ENCODE data around the gene COX5A. TPM values are rescaled to one million over a fixed set of nuclear protein-coding genes. Genes with fewer than 3 reads are reported as not detected.
"Not testable (repeated sequence)": the region's sequence is repeated elsewhere in the genome, so short reads cannot be mapped to it uniquely, and the experiment has no call there.

Gene COX5A
- total and polyA plus RNA-seq, 2 donors (not counting 1 experiment from before 2014, with no cell fraction given), result 41.9 to 183 TPM

DNA sequence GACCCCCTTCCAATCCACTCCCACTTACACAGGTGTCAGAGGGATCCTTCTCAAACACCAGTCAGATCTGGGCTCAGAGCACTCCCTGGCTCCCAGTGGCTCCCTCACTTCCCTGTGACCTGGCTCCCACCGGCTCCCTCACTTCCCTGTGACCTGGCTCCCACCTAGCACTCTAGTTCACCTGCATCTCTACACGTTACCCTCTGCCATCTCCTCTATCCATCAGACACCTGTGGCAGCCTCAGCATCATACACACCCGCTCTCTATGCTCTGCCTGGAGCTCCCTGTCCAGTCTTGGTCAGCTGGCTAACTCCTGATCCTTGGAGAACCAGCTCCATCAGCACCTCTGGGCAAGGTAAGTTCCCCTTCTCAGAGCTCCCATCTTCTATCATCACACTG, 13.1 kb upstream of the COX5A start:
- Histone ChIP-seq H3K36me3 (ENCODE audit: control insufficient read depth, insufficient read depth, low read length) (no peaks in the 10 kb centered on the region), H3K4me1 (ENCODE audit: control insufficient read depth, extremely low read depth, insufficient read depth, low read length) (no peaks in the 10 kb centered on the region), H3K27ac (ENCODE audit: insufficient read depth, low read length) (no peak overlapping the region), H3K9me3 (ENCODE audit: control insufficient read depth, insufficient read depth, low read depth, low read length) (no peaks in the 10 kb centered on the region), H3K27me3 (ENCODE audit: control insufficient read depth, insufficient read depth, low read length) (no peaks in the 10 kb centered on the region), H3K4me3 (replicated peaks in 1 of 4; ENCODE audit: control extremely low read depth in 1 of 4, insufficient read depth in 1 of 4, low read depth in 3 of 4, low read length in 4 of 4) (no peak overlapping the region), H3K79me2 (ENCODE audit: control insufficient read depth, insufficient read depth, low read length) (no peaks in the 10 kb centered on the region), H3K9ac (ENCODE audit: insufficient read depth, low read length) (no peak overlapping the region), H3K4me2 (ENCODE audit: extremely low read depth, insufficient read depth, low read length) (no peak overlapping the region), H2AFZ (ENCODE audit: low read length) (no peak overlapping the region), H4K20me1 (ENCODE audit: control insufficient read depth, extremely low read depth, insufficient read depth, low read length) (no peaks in the 10 kb centered on the region)
- no peak for TF ChIP-seq EZH2 (IDR thresholded peaks at IDR 0.05; ENCODE audit: low read length, missing control alignments)
- TF ChIP-seq, protein P1, sequence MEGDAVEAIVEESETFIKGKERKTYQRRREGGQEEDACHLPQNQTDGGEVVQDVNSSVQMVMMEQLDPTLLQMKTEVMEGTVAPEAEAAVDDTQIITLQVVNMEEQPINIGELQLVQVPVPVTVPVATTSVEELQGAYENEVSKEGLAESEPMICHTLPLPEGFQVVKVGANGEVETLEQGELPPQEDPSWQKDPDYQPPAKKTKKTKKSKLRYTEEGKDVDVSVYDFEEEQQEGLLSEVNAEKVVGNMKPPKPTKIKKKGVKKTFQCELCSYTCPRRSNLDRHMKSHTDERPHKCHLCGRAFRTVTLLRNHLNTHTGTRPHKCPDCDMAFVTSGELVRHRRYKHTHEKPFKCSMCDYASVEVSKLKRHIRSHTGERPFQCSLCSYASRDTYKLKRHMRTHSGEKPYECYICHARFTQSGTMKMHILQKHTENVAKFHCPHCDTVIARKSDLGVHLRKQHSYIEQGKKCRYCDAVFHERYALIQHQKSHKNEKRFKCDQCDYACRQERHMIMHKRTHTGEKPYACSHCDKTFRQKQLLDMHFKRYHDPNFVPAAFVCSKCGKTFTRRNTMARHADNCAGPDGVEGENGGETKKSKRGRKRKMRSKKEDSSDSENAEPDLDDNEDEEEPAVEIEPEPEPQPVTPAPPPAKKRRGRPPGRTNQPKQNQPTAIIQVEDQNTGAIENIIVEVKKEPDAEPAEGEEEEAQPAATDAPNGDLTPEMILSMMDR (conservative IDR thresholded peaks at IDR 0.05 in 1 of 2, IDR thresholded peaks at IDR 0.05 in 1 of 2; ENCODE audit: low read depth in 1 of 2, low read length in 2 of 2), result no peak
- DNase-seq (ENCODE audit: low read depth in 2 of 2), result no peak

DNA sequence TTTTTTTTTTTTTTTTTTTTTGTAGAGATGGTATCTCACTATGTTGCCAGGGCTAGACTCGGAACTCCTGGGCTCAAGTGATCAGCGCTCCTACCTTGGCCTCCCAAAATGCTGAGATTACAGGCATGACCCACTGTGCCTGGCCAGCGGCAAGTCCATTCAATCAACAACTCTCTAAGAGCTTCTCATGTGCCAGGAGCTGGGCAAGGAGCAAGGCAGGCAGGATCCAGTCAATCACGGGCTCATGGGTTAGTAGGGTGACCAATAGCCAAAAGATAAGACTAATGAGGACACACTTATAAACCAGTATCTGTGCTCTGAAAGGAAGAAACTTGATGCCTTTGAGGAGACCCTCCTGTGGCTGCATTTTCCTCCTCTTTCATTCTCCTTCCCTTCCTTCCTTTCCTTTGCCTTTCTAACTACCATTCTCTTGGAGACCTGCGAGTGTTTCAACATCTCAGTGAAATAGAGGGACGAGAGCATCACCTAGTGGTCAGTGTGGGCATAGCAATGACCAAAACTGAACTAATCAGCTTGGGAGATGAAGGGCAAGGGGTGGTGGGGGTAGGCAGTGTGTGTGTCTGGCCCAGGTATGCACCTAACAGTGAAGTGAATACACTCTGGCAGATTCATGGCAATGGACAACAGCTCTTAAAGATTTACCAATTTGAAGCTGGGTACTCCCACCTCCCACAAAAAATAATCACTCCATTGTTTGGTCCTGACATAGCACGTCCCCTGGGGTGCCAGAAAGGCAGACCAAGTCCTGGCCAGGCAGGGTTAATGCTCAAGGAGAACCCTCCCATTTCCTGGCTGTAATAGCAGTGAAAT, 12.4 kb upstream of the COX5A start:
- no peak for TF ChIP-seq EZH2 (IDR thresholded peaks at IDR 0.05; ENCODE audit: low read length, missing control alignments)
- TF ChIP-seq, protein P1 (conservative IDR thresholded peaks at IDR 0.05 in 1 of 2, IDR thresholded peaks at IDR 0.05 in 1 of 2; ENCODE audit: low read depth in 1 of 2, low read length in 2 of 2), result peak; percentile 100
- no peaks in the 10 kb centered on the region for H3K36me3 ChIP-seq (ENCODE audit: control insufficient read depth, insufficient read depth, low read length)
- H3K9me3 ChIP-seq (ENCODE audit: control insufficient read depth, insufficient read depth, low read depth, low read length), result no peaks in the 10 kb centered on the region
- no peak overlapping the region for H3K9ac ChIP-seq (ENCODE audit: insufficient read depth, low read length)
- no peak overlapping the region for H2AFZ ChIP-seq (ENCODE audit: low read length)
- no peaks in the 10 kb centered on the region for H3K27me3 ChIP-seq (ENCODE audit: control insufficient read depth, insufficient read depth, low read length)
- H3K4me2 ChIP-seq (ENCODE audit: extremely low read depth, insufficient read depth, low read length), result no peak overlapping the region
- H3K27ac ChIP-seq (ENCODE audit: insufficient read depth, low read length), result no peak overlapping the region
- peak; percentile 49 to 74 for DNase-seq (ENCODE audit: low read depth in 2 of 2)
- no peaks in the 10 kb centered on the region for H4K20me1 ChIP-seq (ENCODE audit: control insufficient read depth, extremely low read depth, insufficient read depth, low read length)
- H3K79me2 ChIP-seq (ENCODE audit: control insufficient read depth, insufficient read depth, low read length), result no peaks in the 10 kb centered on the region
- H3K4me3 ChIP-seq (replicated peaks in 1 of 4; ENCODE audit: control extremely low read depth in 1 of 4, insufficient read depth in 1 of 4, low read depth in 3 of 4, low read length in 4 of 4), result no peak overlapping the region
- no peaks in the 10 kb centered on the region for H3K4me1 ChIP-seq (ENCODE audit: control insufficient read depth, extremely low read depth, insufficient read depth, low read length)

DNA sequence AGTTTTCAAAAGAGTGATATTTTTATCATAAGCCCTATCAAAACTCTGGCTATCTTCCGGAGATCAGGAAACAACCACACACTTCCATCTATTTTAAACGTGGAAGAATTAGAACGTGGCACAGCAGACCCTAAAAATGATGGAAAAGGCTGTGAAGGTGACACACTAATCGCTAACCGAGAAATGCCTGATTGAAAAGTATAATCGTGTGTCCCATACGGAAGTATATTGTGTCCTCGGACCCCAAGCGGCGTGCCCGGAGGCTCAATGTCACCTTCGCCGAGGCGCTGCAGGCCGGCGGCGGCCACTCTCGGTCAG, 642 bp downstream of the COX5A start:
- Histone ChIP-seq H3K79me2 (ENCODE audit: control insufficient read depth, insufficient read depth, low read length) (peaks cover 38% of the 10 kb centered on the region), H3K4me1 (ENCODE audit: control insufficient read depth, extremely low read depth, insufficient read depth, low read length) (no peaks in the 10 kb centered on the region), H3K27me3 (ENCODE audit: control insufficient read depth, insufficient read depth, low read length) (no peaks in the 10 kb centered on the region), H4K20me1 (ENCODE audit: control insufficient read depth, extremely low read depth, insufficient read depth, low read length) (no peaks in the 10 kb centered on the region), H3K36me3 (ENCODE audit: control insufficient read depth, insufficient read depth, low read length) (no peaks in the 10 kb centered on the region), H3K9ac (ENCODE audit: insufficient read depth, low read length) (peak overlapping the region; percentile 96), H3K27ac (ENCODE audit: insufficient read depth, low read length) (peak overlapping the region; percentile 92), H3K4me2 (ENCODE audit: extremely low read depth, insufficient read depth, low read length) (peak overlapping the region; percentile 85), H2AFZ (ENCODE audit: low read length) (peak overlapping the region; percentile 83), H3K4me3 (replicated peaks in 1 of 4; ENCODE audit: control extremely low read depth in 1 of 4, insufficient read depth in 1 of 4, low read depth in 3 of 4, low read length in 4 of 4) (peak overlapping the region; percentile 88 to 99 (median 92)), H3K9me3 (ENCODE audit: control insufficient read depth, insufficient read depth, low read depth, low read length) (no peaks in the 10 kb centered on the region)
- no peak for TF ChIP-seq EZH2 (IDR thresholded peaks at IDR 0.05; ENCODE audit: low read length, missing control alignments)
- TF ChIP-seq, protein P1 (conservative IDR thresholded peaks at IDR 0.05 in 1 of 2, IDR thresholded peaks at IDR 0.05 in 1 of 2; ENCODE audit: low read depth in 1 of 2, low read length in 2 of 2), result no peak
- no peak for DNase-seq (ENCODE audit: low read depth in 2 of 2)

DNA sequence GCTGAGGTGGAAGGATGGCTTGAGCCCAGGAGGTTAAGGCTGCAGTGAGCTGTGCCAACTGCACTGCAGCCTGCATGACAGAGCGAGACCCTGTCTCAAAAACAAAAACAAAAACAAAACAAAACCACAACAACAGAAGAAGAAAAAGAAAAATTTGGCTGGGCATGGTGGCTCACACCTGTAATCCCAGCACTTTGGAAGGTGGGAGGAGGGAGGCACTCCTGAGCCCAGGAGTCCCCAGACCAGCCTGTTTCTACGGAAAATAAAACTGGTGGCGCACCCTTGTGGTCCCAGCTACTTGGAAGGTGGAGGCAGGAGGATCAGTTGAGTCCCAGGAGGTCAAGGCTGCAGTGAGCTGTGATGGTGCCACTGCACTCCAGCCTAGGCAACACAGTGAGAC, 2.7 kb downstream of the COX5A start:
- not testable (repeated sequence) for H3K4me1 ChIP-seq (ENCODE audit: control insufficient read depth, extremely low read depth, insufficient read depth, low read length); H2AFZ ChIP-seq (ENCODE audit: low read length); DNase-seq (ENCODE audit: low read depth in 2 of 2); H3K27ac ChIP-seq (ENCODE audit: insufficient read depth, low read length); H4K20me1 ChIP-seq (ENCODE audit: control insufficient read depth, extremely low read depth, insufficient read depth, low read length); H3K9me3 ChIP-seq (ENCODE audit: control insufficient read depth, insufficient read depth, low read depth, low read length); H3K4me2 ChIP-seq (ENCODE audit: extremely low read depth, insufficient read depth, low read length); H3K27me3 ChIP-seq (ENCODE audit: control insufficient read depth, insufficient read depth, low read length); H3K9ac ChIP-seq (ENCODE audit: insufficient read depth, low read length); H3K4me3 ChIP-seq (replicated peaks in 1 of 4; ENCODE audit: control extremely low read depth in 1 of 4, insufficient read depth in 1 of 4, low read depth in 3 of 4, low read length in 4 of 4); H3K36me3 ChIP-seq (ENCODE audit: control insufficient read depth, insufficient read depth, low read length)
- H3K79me2 ChIP-seq (ENCODE audit: control insufficient read depth, insufficient read depth, low read length), result peaks cover 44% of the 10 kb centered on the region

All from fibroblast of lung (primary cell).